ENCODE results near the gene GRIA4.

GRIA4 gene

DNA sequence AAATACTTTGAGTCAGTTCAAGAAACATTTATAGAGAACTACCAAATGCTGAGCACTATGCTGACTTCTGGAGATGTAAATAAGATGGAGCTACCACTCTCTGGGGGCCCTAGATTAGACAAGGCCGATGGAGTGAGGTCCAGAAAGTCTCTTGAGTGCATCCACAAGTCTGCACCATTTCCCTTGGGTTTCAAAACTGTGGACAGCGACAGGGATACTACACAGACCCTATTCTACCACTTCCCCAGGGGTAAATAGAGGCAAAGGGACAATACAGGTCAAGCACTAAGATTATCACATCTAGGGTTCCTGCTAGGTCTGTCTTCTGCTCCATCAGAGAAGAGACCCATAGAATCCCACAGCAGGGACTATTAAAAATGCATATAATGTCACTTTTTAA is 183.2 kb downstream of the GRIA4 start:
- H3K4me3 ChIP-seq (ENCODE audit: low read depth, low read length) = no peak overlapping the region
- TF ChIP-seq, protein P1, sequence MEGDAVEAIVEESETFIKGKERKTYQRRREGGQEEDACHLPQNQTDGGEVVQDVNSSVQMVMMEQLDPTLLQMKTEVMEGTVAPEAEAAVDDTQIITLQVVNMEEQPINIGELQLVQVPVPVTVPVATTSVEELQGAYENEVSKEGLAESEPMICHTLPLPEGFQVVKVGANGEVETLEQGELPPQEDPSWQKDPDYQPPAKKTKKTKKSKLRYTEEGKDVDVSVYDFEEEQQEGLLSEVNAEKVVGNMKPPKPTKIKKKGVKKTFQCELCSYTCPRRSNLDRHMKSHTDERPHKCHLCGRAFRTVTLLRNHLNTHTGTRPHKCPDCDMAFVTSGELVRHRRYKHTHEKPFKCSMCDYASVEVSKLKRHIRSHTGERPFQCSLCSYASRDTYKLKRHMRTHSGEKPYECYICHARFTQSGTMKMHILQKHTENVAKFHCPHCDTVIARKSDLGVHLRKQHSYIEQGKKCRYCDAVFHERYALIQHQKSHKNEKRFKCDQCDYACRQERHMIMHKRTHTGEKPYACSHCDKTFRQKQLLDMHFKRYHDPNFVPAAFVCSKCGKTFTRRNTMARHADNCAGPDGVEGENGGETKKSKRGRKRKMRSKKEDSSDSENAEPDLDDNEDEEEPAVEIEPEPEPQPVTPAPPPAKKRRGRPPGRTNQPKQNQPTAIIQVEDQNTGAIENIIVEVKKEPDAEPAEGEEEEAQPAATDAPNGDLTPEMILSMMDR (IDR thresholded peaks at IDR 0.05; ENCODE audit: borderline replicate concordance, insufficient read depth, low read depth, low read length) = no peak

DNA sequence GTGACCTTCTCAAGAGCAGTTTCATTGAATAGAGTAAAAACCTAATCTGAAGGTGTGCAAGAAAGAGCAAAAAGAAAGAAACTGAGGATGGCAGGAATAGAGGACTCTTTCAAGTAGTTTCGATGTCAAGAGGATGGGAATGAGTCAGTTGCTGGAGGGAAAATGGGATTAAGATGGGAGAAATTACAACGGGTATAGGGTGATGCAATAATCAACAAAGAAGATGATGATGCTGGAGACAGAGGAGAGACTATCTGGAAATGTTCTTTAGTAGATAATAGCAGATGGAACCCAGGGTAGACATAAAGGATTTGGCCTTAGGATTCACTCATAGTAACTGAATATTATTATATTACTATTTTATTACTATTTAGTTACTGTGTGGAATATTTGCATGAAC is 189.4 kb downstream of the GRIA4 start:
- no peak overlapping the region for H3K4me3 ChIP-seq (ENCODE audit: low read depth, low read length)
- TF ChIP-seq, protein P1 (IDR thresholded peaks at IDR 0.05; ENCODE audit: borderline replicate concordance, insufficient read depth, low read depth, low read length) = no peak

DNA sequence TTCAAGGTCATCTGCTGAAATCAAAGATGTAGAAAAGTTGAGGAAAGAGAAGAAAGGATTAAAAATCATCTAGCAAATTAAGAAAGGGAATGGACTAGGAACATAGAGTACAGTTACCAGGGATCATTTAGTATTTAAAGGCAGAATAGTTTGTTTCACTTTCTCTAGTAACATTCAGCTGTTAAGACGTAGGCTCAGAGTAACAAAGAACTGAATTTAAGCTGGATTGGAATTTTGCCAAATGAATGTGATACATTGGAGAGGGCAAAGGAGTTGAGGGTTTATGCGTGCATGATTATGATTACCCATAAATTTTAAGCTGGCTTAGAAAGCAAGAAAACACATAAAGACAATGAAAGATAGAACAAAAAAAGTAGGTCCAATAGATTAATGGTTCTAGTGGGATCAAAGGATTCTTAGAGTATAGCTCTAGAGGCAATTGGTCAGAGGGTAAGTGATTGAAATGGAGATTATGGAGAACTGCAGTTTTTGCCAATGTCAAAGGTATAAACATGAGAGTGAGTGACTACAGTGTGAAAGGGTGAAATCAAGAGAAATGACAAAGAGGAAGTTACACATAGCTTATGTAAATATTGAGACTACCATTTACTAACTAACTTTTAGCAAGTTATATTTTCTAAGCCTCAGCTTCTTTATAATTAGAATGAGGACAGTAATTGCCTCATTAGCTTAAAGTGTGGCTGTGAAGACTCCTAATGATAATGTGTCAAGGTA is 190.0 kb downstream of the GRIA4 start:
- H3K4me3 ChIP-seq (ENCODE audit: low read depth, low read length) = no peak overlapping the region
- TF ChIP-seq, protein P1 (IDR thresholded peaks at IDR 0.05; ENCODE audit: borderline replicate concordance, insufficient read depth, low read depth, low read length) = no peak

DNA sequence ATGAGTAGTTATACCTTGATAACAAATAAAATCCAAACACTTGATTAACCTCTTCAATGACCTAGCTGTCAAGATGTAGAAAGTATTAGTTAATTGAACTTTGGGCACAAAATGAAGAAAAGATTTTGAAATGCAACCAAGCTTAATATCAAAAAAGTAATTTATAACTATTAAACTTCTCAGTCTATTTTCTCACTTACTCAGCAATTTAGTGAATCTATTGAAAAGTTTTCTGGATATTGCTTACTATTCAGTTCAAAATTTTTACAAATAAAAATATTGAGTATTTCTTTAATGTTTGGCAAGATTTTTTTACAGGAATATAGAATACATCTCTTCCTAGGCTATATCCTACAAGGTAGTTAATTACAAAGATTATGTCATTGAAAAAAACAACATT is 192.5 kb downstream of the GRIA4 start:
- no peak overlapping the region for H3K4me3 ChIP-seq (ENCODE audit: low read depth, low read length)
- TF ChIP-seq, protein P1 (IDR thresholded peaks at IDR 0.05; ENCODE audit: borderline replicate concordance, insufficient read depth, low read depth, low read length) = no peak

DNA sequence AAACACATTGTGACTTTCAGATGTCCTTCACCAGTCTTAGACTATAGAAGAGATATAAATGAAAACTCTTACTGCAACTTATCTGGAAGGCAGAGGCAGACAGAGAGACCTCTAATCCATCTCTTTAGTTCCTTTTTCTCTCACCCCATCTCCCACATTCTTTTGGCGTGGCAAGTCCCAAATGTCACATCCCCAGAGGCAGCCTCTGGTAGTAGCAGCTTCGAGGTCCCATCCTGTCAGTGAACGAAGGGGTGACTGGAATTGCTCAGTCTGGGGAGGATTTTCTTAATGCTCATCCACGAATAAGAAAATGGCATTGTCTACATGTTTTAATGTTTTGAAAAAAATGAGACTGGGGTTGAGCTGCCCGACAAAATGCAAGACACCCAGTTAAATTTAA is 201.4 kb downstream of the GRIA4 start:
- H3K4me3 ChIP-seq (ENCODE audit: low read depth, low read length) = no peak overlapping the region
- TF ChIP-seq, protein P1 (IDR thresholded peaks at IDR 0.05; ENCODE audit: borderline replicate concordance, insufficient read depth, low read depth, low read length) = no peak

DNA sequence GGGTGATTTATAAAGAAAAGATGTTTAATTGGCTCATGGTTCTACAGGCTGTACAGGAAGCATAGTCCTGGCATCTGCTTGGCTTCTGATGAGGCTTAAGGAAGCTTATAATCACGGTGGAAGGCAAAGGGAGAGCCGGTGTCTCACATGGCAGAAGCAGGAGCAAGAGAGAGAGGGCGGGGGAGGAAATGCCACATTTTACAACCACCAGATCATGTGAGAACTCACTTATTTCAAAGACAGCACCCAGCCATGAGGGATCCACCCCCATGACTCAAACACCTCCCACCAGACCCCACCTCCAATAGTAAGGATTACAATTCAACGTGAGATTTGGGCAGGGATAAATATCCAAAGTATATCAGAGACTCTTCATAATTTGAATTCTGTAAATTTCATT is 211.5 kb downstream of the GRIA4 start:
- TF ChIP-seq, protein P1 (IDR thresholded peaks at IDR 0.05; ENCODE audit: borderline replicate concordance, insufficient read depth, low read depth, low read length) = no peak
- H3K4me3 ChIP-seq (ENCODE audit: low read depth, low read length) = no peak overlapping the region

DNA sequence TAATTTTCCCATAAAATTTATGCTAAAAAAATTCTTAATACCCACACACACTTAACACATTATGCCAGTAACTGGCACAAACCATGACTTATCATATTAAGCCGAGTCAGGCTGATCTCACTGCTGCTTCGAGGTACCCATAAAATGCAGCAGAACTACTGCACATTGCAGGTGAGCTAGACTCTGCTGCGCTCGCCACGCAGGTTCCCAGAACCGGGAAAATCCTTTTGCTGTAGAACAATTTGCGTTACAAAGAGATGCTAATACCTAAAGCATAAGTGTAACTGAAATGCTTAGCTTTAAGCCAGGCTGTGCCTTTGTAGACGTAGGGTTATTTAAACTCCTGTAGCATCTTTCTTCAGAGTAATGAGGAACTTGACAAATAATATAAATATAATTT is 211.9 kb downstream of the GRIA4 start:
- H3K4me3 ChIP-seq (ENCODE audit: low read depth, low read length) = no peak overlapping the region
- TF ChIP-seq, protein P1 (IDR thresholded peaks at IDR 0.05; ENCODE audit: borderline replicate concordance, insufficient read depth, low read depth, low read length) = no peak
